HEK293T (cell line): ENCODE results near the gene GAP43.
"Not testable (repeated sequence)": the region's sequence is repeated elsewhere in the genome, so short reads cannot be mapped to it uniquely, and the experiment has no call there.

Experiments
- ARNT ChIP-seq: fragments of 450-650 bp; IDR thresholded peaks from 2 replicates; pipeline ENCODE4 v1.6.1; 2017; ENCODE audit warnings: mild to moderate bottlenecking
- BHLHE40 ChIP-seq: fragments of 450-650 bp; IDR thresholded peaks from 2 replicates; pipeline ENCODE4 v1.6.1; 2016; ENCODE audit warnings: mild to moderate bottlenecking, moderate library complexity, borderline replicate concordance
- CTBP1 ChIP-seq: fragments of 450-650 bp; IDR thresholded peaks from 2 replicates; pipeline ENCODE4 v1.6.1; 2016; ENCODE audit warnings: borderline replicate concordance
- ELF4 ChIP-seq: fragments of 450-650 bp; IDR thresholded peaks from 2 replicates; pipeline ENCODE4 v1.6.1; 2017; ENCODE audit warnings: antibody characterized with exemption
- FOXA1 ChIP-seq: fragments of 450-650 bp; IDR thresholded peaks from 2 replicates; pipeline ENCODE4 v1.6.1; 2016; ENCODE audit warnings: mild to moderate bottlenecking
- FOXK2 ChIP-seq: fragments of 450-650 bp; IDR thresholded peaks from 2 replicates; pipeline ENCODE4 v1.6.1; 2016; ENCODE audit warnings: mild to moderate bottlenecking
- FOXM1 ChIP-seq: fragments of 450-650 bp; IDR thresholded peaks from 2 replicates; pipeline ENCODE4 v1.6.1; 2017; ENCODE audit warnings: mild to moderate bottlenecking, borderline replicate concordance
- L3MBTL2 ChIP-seq: fragments of 450-650 bp; conservative IDR thresholded peaks from 2 replicates; pipeline ENCODE4 v1.6.1; 2016; ENCODE audit warnings: mild to moderate bottlenecking
- NFRKB ChIP-seq: fragments of 450-650 bp; IDR thresholded peaks from 2 replicates; pipeline ENCODE4 v1.6.1; 2016; ENCODE audit warnings: mild to moderate bottlenecking, moderate library complexity
- PKNOX1 ChIP-seq: fragments of 450-650 bp; IDR thresholded peaks from 2 replicates; pipeline ENCODE4 v1.6.1; 2016
- SP1 ChIP-seq: fragments of 450-650 bp; IDR thresholded peaks from 2 replicates; pipeline ENCODE4 v1.6.1; 2017
- TARDBP ChIP-seq: fragments of 450-650 bp; IDR thresholded peaks from 2 replicates; pipeline ENCODE4 v1.6.1; 2016
- ZNF384 ChIP-seq: fragments of 450-650 bp; IDR thresholded peaks from 2 replicates; pipeline ENCODE4 v1.6.1; 2016

- TF ChIP-seq FOXK2, ARNT, NFRKB, ZNF384, SP1, FOXM1, FOXA1, BHLHE40, TARDBP, ELF4, CTBP1, L3MBTL2, PKNOX1: not testable (repeated sequence)
Observed at GRCh38 chr3:115744516-115744915, 121.2 kb downstream of the GAP43 start.
